ENCODE results near the gene UGT1A1.

Gene UGT1A1

GRCh38 chr2:233807966-233808935 lies 48.2 kb downstream of the UGT1A1 start:
- TF ChIP-seq, protein P1, sequence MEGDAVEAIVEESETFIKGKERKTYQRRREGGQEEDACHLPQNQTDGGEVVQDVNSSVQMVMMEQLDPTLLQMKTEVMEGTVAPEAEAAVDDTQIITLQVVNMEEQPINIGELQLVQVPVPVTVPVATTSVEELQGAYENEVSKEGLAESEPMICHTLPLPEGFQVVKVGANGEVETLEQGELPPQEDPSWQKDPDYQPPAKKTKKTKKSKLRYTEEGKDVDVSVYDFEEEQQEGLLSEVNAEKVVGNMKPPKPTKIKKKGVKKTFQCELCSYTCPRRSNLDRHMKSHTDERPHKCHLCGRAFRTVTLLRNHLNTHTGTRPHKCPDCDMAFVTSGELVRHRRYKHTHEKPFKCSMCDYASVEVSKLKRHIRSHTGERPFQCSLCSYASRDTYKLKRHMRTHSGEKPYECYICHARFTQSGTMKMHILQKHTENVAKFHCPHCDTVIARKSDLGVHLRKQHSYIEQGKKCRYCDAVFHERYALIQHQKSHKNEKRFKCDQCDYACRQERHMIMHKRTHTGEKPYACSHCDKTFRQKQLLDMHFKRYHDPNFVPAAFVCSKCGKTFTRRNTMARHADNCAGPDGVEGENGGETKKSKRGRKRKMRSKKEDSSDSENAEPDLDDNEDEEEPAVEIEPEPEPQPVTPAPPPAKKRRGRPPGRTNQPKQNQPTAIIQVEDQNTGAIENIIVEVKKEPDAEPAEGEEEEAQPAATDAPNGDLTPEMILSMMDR (IDR thresholded peaks at IDR 0.05; ENCODE audit: extremely low read depth, missing control alignments) = no peak
- no peak for DNase-seq (ENCODE audit: low spot score)

- TF ChIP-seq, protein P1 (IDR thresholded peaks at IDR 0.05; ENCODE audit: extremely low read depth, missing control alignments) = no peak
- no peak for DNase-seq (ENCODE audit: low spot score)
These were observed 50.3 kb downstream of the UGT1A1 start for GRCh38 chr2:233810385-233810784.

DNA sequence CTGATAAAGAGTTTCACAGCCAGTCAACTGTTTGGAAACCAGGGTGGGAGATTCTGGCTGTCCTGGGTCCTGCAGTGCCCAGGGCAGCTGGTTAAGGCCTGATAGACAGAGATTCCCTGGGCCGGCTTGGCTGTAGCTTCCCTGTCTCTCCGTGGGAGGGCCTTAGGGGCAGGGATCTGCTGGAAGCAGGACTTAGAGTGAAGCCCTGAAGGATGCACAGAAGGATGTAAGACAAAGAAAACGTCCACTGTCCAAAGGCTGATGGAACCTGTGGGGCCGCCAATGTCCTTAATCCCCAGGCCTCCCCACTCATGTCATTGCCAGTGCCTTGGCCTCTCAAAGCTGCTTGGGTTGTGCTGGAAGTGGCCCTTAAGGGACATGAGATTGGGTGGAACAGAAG lies 51.0 kb downstream of the UGT1A1 start:
- no peak for DNase-seq (ENCODE audit: low spot score)
- TF ChIP-seq, protein P1 (IDR thresholded peaks at IDR 0.05; ENCODE audit: extremely low read depth, missing control alignments) = no peak

DNA sequence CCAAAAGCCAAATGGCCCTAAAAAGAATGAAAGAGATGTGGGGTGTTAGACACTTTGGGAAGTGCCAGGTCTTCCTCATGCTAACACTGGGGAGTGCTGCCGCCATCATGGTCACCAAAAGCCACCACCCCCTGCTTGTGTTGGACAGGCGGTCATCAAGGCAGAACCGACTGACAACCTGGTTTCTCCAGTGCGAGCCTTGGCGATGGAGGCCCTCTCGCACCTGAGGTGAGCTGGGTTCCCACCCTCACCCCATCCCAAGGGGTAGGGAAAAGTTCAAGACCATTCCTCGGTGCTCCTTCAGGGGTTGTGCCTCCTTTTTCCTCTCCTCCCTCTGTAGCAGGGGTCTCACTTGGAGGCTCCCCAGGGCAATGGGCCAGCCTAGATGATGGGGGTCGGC lies 51.7 kb downstream of the UGT1A1 start:
- DNase-seq (ENCODE audit: low spot score) = no peak
- TF ChIP-seq, protein P1 (IDR thresholded peaks at IDR 0.05; ENCODE audit: extremely low read depth, missing control alignments) = no peak

DNA sequence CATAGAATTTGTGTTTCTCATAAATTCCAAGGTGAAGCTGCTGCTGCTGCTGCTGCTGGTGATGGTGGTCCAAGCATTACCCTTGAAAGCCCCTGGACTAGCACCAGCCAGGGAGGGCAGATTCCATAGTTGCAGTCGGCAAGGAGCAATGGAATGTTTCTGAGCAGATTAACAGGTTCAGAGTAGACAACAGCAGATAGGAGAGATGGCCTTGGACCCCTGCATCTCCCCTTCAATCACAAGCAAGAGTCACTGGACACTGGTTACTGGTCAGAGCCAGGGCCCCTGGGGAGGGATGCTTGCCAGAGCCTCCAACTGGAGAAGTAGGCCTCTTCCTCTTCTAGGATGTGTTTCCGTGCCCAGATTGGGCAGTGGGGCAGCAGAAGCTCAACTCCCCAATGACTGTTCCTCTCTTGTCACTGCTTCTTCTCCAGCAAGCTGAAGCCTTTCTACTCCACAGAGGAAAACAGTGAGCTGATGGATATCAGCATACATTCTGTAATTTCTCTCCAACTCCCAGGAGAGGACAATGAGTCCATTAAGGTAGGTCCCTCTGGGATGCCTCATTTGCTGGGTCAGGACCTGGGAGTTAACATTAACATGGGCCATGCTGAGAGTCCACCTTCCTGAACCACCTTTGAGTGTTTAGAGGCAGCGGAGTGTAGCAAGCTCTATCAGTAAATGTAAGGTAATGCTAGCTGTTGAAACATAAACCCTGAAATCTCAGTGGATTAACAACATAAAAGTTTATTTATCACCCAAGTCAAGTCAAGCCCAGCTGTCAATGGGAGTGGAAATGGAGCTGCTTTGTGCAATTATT lies 53.4 kb downstream of the UGT1A1 start:
- TF ChIP-seq, protein P1 (IDR thresholded peaks at IDR 0.05; ENCODE audit: extremely low read depth, missing control alignments) = no peak
- no peak for DNase-seq (ENCODE audit: low spot score)

DNA sequence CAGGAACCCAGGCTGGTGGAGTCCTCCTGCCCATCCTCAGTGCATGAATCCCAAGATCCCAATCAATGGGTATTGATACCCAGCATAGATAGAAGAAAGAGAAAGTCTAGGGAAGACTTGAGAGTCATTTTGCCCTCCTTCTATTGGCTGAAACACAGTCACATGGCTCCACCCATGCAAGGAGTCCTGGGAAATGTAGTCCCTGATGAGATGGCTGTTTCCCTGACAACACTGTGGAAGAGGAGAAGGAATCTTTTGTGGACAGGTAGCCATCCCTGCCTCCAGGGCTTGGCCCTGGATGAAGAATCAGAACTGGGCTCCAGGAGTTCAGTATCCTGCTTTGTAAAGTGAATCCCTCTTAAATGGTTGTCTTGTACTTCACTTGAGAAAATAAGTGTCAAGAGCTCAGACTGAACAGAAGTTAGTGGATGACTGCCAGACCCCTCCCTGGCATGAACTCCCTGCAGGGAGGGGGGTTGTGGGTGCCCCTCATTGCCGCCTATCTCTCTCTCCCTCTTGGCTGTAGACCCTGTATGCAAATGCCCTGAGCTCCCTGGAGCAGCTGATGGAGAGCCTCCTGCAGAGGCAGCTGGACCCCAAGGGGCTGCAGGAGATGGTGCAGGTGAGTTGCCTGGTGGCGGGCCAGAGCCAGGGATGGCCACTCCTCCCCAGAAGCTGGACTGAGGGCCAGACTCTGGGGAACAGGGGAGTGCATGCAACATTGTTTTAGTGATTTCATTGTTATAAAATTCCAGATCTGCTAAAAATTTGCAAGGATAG lies 54.2 kb downstream of the UGT1A1 start:
- no peak for DNase-seq (ENCODE audit: low spot score)
- TF ChIP-seq, protein P1 (IDR thresholded peaks at IDR 0.05; ENCODE audit: extremely low read depth, missing control alignments) = no peak
